OCI-LY7 (cell line): ENCODE measurements around the gene MAU2.

ENCODE experiments used
- CTCF ChIP-seq: fragments of 200-600 bp; sonication (generic); conservative IDR thresholded peaks from 2 replicates; pipeline ENCODE4 v1.5.1; 2014; ENCODE audit warnings: mild to moderate bottlenecking, antibody characterized with exemption, low read length, moderate library complexity, mixed read lengths
- EZH2phosphoT487 ChIP-seq: fragments of 200-600 bp; sonication (generic); IDR thresholded peaks from 2 replicates; pipeline ENCODE4 v1.6.1; 2018; ENCODE audit warnings: low read depth, borderline replicate concordance, mild to moderate bottlenecking, mixed run types, antibody characterized with exemption, low read length, moderate library complexity, mixed read lengths

DNA sequence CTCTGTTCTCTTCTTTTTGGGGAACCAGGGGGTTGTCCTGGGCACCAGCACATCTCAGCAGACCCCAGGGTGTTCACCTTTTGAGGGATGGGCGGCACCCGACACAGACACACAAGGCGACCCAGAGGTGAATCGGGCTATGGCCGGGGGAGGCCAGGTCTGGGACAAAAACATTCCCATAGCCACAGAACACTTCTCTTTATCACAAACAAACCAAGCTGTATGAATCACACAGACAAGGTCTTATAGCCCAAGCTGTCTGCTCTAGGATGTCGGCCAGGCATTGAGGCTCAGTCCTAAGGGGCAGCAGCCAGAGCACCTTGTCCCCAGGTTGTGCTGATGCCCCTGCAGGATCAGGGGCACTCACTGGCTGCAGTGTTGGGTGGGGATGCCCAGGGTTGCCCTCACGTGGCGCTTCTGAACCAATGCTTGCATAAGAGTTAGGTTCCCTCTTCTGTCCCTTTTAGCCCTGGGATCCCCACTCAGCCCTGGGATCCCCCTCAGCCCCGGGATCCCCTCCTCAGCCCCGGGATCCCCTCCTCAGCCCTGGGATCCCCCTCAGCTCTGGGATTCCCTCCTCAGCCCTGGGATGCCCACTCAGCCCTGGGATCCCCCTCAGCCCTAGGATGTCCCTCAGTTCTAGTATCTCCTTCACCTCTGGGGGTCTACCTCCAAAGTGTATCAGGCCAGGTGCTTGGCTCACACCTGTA lies 26.9 kb downstream of the MAU2 start:
- TF ChIP-seq CTCF (no peak), EZH2phosphoT487 (no peak)
